ENCODE measurements around the gene EHBP1. TPM values are rescaled to one million over a fixed set of nuclear protein-coding genes. Genes with fewer than 3 reads are reported as not detected.

The EHBP1 gene
- total and polyA plus RNA-seq, 2 experiments from 2014 or later, result 27.2 to 47.9 TPM

DNA sequence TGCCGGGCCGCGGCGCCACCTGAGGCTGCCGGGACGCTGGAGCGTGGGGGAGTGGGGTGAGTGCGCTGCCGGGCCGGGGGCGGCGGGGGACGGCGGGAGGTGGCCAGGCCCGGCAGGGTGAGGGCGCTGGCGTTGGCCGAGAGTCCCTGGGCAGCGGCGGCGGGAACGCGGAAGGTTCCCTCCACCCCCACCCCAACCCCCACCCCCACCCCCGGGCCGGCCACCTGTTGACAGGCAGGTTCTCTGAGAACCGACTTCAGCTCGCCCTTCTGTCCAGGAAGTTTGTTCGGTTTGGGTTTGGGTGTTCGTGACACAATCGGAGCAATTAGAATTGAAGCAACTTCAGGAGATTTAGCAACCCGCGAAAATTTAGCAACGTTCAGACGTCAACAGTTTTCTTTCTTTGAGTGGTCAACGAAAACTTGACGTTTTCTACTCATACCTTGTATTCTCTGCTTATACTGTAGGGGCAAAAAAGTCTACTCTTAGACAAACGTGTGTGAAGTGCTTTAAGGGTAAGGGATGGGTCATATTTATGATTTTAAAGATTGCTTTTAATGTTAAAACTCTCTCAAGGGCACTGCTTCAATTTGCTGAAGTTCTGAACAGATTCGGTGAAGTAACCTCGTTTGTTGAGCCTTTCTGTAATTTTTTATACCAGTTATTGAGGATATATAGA lies 354.4 kb downstream of the EHBP1 start:
- peaks cover 73% of the 10 kb centered on the region for H3K27me3 Mint-ChIP-seq (ENCODE audit: insufficient read depth, low read depth, poor library complexity)
- peak; percentile 49 for DNase-seq (ENCODE audit: low spot score)

DNA sequence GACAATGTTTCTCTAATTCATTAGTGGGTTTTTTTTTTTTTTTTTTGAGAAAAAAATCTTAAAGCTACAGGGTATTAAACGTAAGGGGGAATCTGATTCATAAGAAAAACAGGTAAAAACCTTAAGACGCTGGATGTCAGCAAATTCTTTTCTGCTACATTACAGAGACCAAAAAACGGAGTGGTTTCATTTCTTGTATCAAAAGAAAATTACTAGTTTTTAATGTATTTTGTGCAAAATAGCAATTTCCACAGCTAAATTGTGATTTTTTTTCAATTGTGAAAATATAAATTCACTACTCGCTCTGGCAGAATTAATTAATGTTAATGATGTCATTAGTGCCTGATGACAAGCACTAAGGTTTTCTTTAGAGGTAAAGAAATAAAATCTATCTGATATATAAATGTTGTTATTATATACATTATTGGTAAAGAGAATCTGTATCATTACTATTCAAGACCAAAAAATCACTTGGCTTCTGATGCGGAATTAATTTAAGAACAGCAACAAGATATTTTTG lies 355.0 kb downstream of the EHBP1 start:
- Mint-ChIP-seq H3K36me3 (ENCODE audit: low read depth) (peaks cover 9% of the 10 kb centered on the region; the same call in 1 of the 3 replicates), H3K4me1 (peaks cover 41% of the 10 kb centered on the region)
- peak overlapping the region; percentile 47 for H3K4me3 ChIP-seq
- TF ChIP-seq POLR2AphosphoS5 (IDR thresholded peaks at IDR 0.05; ENCODE audit: low read depth) (no peak), EZH2phosphoT487 (IDR thresholded peaks at IDR 0.05; ENCODE audit: unreplicated experiment) (no peak), ZNF114 (CRISPR knock-in tag; IDR thresholded peaks at IDR 0.05) (no peak)
- TF ChIP-seq, protein P1, sequence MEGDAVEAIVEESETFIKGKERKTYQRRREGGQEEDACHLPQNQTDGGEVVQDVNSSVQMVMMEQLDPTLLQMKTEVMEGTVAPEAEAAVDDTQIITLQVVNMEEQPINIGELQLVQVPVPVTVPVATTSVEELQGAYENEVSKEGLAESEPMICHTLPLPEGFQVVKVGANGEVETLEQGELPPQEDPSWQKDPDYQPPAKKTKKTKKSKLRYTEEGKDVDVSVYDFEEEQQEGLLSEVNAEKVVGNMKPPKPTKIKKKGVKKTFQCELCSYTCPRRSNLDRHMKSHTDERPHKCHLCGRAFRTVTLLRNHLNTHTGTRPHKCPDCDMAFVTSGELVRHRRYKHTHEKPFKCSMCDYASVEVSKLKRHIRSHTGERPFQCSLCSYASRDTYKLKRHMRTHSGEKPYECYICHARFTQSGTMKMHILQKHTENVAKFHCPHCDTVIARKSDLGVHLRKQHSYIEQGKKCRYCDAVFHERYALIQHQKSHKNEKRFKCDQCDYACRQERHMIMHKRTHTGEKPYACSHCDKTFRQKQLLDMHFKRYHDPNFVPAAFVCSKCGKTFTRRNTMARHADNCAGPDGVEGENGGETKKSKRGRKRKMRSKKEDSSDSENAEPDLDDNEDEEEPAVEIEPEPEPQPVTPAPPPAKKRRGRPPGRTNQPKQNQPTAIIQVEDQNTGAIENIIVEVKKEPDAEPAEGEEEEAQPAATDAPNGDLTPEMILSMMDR (conservative IDR thresholded peaks at IDR 0.05; ENCODE audit: low read depth in 2 of 2), result no peak
- TF ChIP-seq, protein P2, sequence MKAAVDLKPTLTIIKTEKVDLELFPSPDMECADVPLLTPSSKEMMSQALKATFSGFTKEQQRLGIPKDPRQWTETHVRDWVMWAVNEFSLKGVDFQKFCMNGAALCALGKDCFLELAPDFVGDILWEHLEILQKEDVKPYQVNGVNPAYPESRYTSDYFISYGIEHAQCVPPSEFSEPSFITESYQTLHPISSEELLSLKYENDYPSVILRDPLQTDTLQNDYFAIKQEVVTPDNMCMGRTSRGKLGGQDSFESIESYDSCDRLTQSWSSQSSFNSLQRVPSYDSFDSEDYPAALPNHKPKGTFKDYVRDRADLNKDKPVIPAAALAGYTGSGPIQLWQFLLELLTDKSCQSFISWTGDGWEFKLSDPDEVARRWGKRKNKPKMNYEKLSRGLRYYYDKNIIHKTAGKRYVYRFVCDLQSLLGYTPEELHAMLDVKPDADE (IDR thresholded peaks at IDR 0.05), result no peak
- TF ChIP-seq, protein P3, sequence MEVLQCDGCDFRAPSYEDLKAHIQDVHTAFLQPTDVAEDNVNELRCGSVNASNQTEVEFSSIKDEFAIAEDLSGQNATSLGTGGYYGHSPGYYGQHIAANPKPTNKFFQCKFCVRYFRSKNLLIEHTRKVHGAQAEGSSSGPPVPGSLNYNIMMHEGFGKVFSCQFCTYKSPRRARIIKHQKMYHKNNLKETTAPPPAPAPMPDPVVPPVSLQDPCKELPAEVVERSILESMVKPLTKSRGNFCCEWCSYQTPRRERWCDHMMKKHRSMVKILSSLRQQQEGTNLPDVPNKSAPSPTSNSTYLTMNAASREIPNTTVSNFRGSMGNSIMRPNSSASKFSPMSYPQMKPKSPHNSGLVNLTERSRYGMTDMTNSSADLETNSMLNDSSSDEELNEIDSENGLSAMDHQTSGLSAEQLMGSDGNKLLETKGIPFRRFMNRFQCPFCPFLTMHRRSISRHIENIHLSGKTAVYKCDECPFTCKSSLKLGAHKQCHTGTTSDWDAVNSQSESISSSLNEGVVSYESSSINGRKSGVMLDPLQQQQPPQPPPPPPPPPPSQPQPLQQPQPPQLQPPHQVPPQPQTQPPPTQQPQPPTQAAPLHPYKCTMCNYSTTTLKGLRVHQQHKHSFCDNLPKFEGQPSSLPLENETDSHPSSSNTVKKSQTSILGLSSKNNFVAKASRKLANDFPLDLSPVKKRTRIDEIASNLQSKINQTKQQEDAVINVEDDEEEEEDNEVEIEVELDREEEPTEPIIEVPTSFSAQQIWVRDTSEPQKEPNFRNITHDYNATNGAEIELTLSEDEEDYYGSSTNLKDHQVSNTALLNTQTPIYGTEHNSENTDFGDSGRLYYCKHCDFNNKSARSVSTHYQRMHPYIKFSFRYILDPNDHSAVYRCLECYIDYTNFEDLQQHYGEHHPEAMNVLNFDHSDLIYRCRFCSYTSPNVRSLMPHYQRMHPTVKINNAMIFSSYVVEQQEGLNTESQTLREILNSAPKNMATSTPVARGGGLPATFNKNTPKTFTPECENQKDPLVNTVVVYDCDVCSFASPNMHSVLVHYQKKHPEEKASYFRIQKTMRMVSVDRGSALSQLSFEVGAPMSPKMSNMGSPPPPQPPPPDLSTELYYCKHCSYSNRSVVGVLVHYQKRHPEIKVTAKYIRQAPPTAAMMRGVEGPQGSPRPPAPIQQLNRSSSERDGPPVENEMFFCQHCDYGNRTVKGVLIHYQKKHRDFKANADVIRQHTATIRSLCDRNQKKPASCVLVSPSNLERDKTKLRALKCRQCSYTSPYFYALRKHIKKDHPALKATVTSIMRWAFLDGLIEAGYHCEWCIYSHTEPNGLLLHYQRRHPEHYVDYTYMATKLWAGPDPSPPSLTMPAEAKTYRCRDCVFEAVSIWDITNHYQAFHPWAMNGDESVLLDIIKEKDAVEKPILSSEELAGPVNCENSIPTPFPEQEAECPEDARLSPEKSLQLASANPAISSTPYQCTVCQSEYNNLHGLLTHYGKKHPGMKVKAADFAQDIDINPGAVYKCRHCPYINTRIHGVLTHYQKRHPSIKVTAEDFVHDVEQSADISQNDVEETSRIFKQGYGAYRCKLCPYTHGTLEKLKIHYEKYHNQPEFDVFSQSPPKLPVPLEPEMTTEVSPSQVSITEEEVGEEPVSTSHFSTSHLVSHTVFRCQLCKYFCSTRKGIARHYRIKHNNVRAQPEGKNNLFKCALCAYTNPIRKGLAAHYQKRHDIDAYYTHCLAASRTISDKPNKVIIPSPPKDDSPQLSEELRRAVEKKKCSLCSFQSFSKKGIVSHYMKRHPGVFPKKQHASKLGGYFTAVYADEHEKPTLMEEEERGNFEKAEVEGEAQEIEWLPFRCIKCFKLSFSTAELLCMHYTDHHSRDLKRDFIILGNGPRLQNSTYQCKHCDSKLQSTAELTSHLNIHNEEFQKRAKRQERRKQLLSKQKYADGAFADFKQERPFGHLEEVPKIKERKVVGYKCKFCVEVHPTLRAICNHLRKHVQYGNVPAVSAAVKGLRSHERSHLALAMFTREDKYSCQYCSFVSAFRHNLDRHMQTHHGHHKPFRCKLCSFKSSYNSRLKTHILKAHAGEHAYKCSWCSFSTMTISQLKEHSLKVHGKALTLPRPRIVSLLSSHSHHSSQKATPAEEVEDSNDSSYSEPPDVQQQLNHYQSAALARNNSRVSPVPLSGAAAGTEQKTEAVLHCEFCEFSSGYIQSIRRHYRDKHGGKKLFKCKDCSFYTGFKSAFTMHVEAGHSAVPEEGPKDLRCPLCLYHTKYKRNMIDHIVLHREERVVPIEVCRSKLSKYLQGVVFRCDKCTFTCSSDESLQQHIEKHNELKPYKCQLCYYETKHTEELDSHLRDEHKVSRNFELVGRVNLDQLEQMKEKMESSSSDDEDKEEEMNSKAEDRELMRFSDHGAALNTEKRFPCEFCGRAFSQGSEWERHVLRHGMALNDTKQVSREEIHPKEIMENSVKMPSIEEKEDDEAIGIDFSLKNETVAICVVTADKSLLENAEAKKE (CRISPR knock-in tag; IDR thresholded peaks at IDR 0.05), result no peak

More for the DNA sequence above, 354.4 kb downstream of the EHBP1 start:
- ATAC-seq, result peak; percentile 3; the same call in 2 of the 3 replicates
- Histone ChIP-seq H3K79me2 (replicated peaks; ENCODE audit: insufficient read depth) (no peaks in the 10 kb centered on the region), H3K36me3 (ENCODE audit: insufficient read depth) (no peaks in the 10 kb centered on the region), H4K20me1 (replicated peaks; ENCODE audit: insufficient read depth) (peaks cover 2% of the 10 kb centered on the region; the same call in 1 of the 2 replicates), H3K27me3 (ENCODE audit: insufficient read depth) (peaks cover 92% of the 10 kb centered on the region), H3K9me2 (ENCODE audit: insufficient read depth) (no peaks in the 10 kb centered on the region), H3K27ac (ENCODE audit: low read depth) (no peak overlapping the region), H3K4me3 (peak overlapping the region; percentile 89), H3F3A (replicated peaks; ENCODE audit: low read depth) (peaks cover 19% of the 10 kb centered on the region), H3K4me2 (peak overlapping the region; percentile 96), H3K4me1 (ENCODE audit: insufficient read depth) (peaks cover 40% of the 10 kb centered on the region), H2AFZ (peak overlapping the region; percentile 86)
- peaks cover 45% of the 10 kb centered on the region for H3K4me1 Mint-ChIP-seq
- peaks cover 9% of the 10 kb centered on the region; the same call in 1 of the 3 replicates for H3K36me3 Mint-ChIP-seq (ENCODE audit: low read depth)
- no peak overlapping the region for H3K27ac Mint-ChIP-seq
- peaks cover 7% of the 10 kb centered on the region; the same call in 2 of the 3 replicates for H3K9me3 Mint-ChIP-seq
- H3K4me3 Mint-ChIP-seq, result peak overlapping the region; percentile 75
- TF ChIP-seq NANOG (IDR thresholded peaks at IDR 0.05; ENCODE audit: borderline replicate concordance) (no peak), EZH2 (IDR thresholded peaks at IDR 0.05; ENCODE audit: low read depth, unreplicated experiment) (peak; percentile 69)

More for the DNA sequence above, 355.0 kb downstream of the EHBP1 start:
- H3K9me3 Mint-ChIP-seq, result peaks cover 7% of the 10 kb centered on the region; the same call in 2 of the 3 replicates
- peaks cover 86% of the 10 kb centered on the region for H3K27me3 ChIP-seq (ENCODE audit: insufficient read depth)
- peaks cover 16% of the 10 kb centered on the region for H3F3A ChIP-seq (replicated peaks; ENCODE audit: low read depth)
- no peaks in the 10 kb centered on the region for H3K79me2 ChIP-seq (replicated peaks; ENCODE audit: insufficient read depth)
- H3K4me2 ChIP-seq, result peak overlapping the region; percentile 75
- H3K27ac ChIP-seq (ENCODE audit: low read depth), result no peak overlapping the region
- no peaks in the 10 kb centered on the region for H3K9me2 ChIP-seq (ENCODE audit: insufficient read depth)
- DNase-seq (ENCODE audit: low spot score) (no peak), ATAC-seq (no peak)
- no peak overlapping the region for H2AFZ ChIP-seq
- H3K4me1 ChIP-seq (ENCODE audit: insufficient read depth), result peaks cover 37% of the 10 kb centered on the region
- H3K27ac Mint-ChIP-seq, result no peak overlapping the region
- H3K4me3 Mint-ChIP-seq, result peak overlapping the region; percentile 75; the same call in 2 of the 3 replicates
- no peaks in the 10 kb centered on the region for H3K36me3 ChIP-seq (ENCODE audit: insufficient read depth)
- H4K20me1 ChIP-seq (replicated peaks; ENCODE audit: insufficient read depth), result no peaks in the 10 kb centered on the region; the same call in 1 of the 2 replicates
- H3K27me3 Mint-ChIP-seq (ENCODE audit: insufficient read depth, low read depth, poor library complexity), result peaks cover 67% of the 10 kb centered on the region

All from GM23338 (cell line).